K562 (cell line): ENCODE measurements around the gene CDKN2B. TPM values are rescaled to one million over a fixed set of nuclear protein-coding genes. Genes with fewer than 3 reads are reported as not detected.

ENCODE experiments used
- ATAC-seq: fragments of 200-7000 bp; cut with Tn5 transposase; 3 replicates; pipeline ENCODE4 v1.9.1; 2020; ENCODE audit warnings: moderate library complexity
- BruUV-seq: library from RNA; stranded (reverse); fragments of 400-500 nt; replicated peaks from 2 replicates; lab custom pipeline; 2021; lab: Mats Ljungman, UMichigan
- CTCF ChIA-PET: fragments of 300-600 bp; formaldehyde crosslinking; extraction: SDS; loops from one replicate; lab custom pipeline; 2021; ENCODE audit warnings: low intra/inter-chr PET ratio; lab: Yijun Ruan, JAX
- POLR2A ChIA-PET: fragments of 300-600, 350-650 bp; sonication (Branson Sonifier 250); formaldehyde crosslinking; extraction: SDS; loops from one replicate; lab custom pipeline; 2021; ENCODE audit warnings: antibody characterized with exemption, inconsistent platforms; lab: Yijun Ruan, JAX
- DNase-seq, 4 experiments: peaks; one replicate each; pipeline versions ENCODE4 v3.0.0 to v3.0.0-alpha.2; 2011 to 2018; ENCODE audit warnings: low spot score in 3 of 4, mixed read lengths in 3 of 4; ENCODE audit errors: extremely low read depth in 1 of 4
- FAIRE-seq: peaks from 2 replicates; lab custom pipeline; 2011; peaks lifted over from hg19 to GRCh38; lab: Jason Lieb, UNC
- H2AFZ ChIP-seq: 2 replicates; pipeline ENCODE4 v1.6.0; 2011; ENCODE audit warnings: low read depth, low read length, control low read depth, inconsistent platforms
- H3K27ac ChIP-seq: fragments of 200-600 bp; 3 replicates; pipeline ENCODE4 v1.8.0; 2011; ENCODE audit warnings: low read depth, mild to moderate bottlenecking, control low read depth, inconsistent platforms, low read length, moderate library complexity, mixed read lengths; ENCODE audit errors: extremely low read depth
- H3K27me3 ChIP-seq, 2 experiments: fragments of 300-600 bp in 1 of 2; 2 replicates in 1 of 2; 3 replicates in 1 of 2; pipeline versions ENCODE4 v1.6.0 to v1.8.0; 2011; ENCODE audit warnings: inconsistent platforms in 2 of 2, low read length in 2 of 2, mild to moderate bottlenecking in 1 of 2, mixed read lengths in 1 of 2, moderate library complexity in 1 of 2; ENCODE audit not compliant: control insufficient read depth in 2 of 2, insufficient read depth in 2 of 2
- H3K36me3 ChIP-seq: fragments of 300-600 bp; 3 replicates; pipeline ENCODE4 v1.8.0; 2011; ENCODE audit warnings: mild to moderate bottlenecking, low read length, inconsistent platforms; ENCODE audit not compliant: control insufficient read depth, insufficient read depth
- H3K4me1 ChIP-seq, 2 experiments: fragments of 200-600 bp in 1 of 2; replicated peaks in 1 of 2; 2 replicates in 1 of 2; 3 replicates in 1 of 2; pipeline versions ENCODE4 v1.5.1 to v1.8.0; 2011; ENCODE audit warnings: inconsistent platforms in 2 of 2, low read length in 2 of 2, mild to moderate bottlenecking in 1 of 2, mixed read lengths in 1 of 2, moderate library complexity in 1 of 2; ENCODE audit not compliant: control insufficient read depth in 2 of 2, insufficient read depth in 2 of 2
- H3K4me2 ChIP-seq: 2 replicates; pipeline ENCODE4 v1.6.1; 2011; ENCODE audit warnings: low read length, control low read depth, inconsistent platforms, mixed read lengths; ENCODE audit not compliant: insufficient read depth
- H3K4me3 ChIP-seq: fragments of 200-600 bp; sonication (generic), shearing (Covaris generic); 2 replicates; pipeline ENCODE4 v1.5.1; 2016; ENCODE audit warnings: control low read depth, inconsistent platforms
- H3K79me2 ChIP-seq: fragments of 200-600 bp; 3 replicates; pipeline ENCODE4 v1.8.0; 2011; ENCODE audit warnings: low read length, inconsistent platforms; ENCODE audit not compliant: control insufficient read depth, insufficient read depth
- H3K9ac ChIP-seq, 2 experiments: 2 replicates each; pipeline versions ENCODE4 v1.6.0 to v1.6.1; 2011; ENCODE audit warnings: low read depth in 2 of 2, low read length in 2 of 2, control low read depth in 1 of 2, inconsistent platforms in 1 of 2, mild to moderate bottlenecking in 1 of 2, mixed read lengths in 1 of 2; ENCODE audit not compliant: insufficient read depth in 1 of 2
- H3K9me1 ChIP-seq: one replicate; pipeline ENCODE4 v1.6.0; 2011; ENCODE audit warnings: inconsistent platforms, mild to moderate bottlenecking, low read length, moderate library complexity; ENCODE audit not compliant: control insufficient read depth, insufficient read depth
- H3K9me3 ChIP-seq: replicated peaks from 2 replicates; pipeline ENCODE4 v1.5.1; 2011; ENCODE audit warnings: low read depth, low read length, inconsistent platforms; ENCODE audit not compliant: control insufficient read depth, insufficient read depth
- H4K20me1 ChIP-seq: replicated peaks from 2 replicates; pipeline ENCODE4 v1.6.1; 2011; ENCODE audit warnings: low read length, inconsistent platforms, mixed read lengths; ENCODE audit not compliant: control insufficient read depth, insufficient read depth
- BCLAF1 ChIP-seq, 2 experiments: fragments of 450-650 bp in 1 of 2; IDR thresholded peaks; 2 replicates each; pipeline ENCODE4 v1.6.1; 2011 to 2017; ENCODE audit warnings: low read depth in 2 of 2, antibody characterized with exemption in 1 of 2, borderline replicate concordance in 1 of 2, low read length in 1 of 2, mild to moderate bottlenecking in 1 of 2, mixed read lengths in 1 of 2; ENCODE audit not compliant: control insufficient read depth in 1 of 2
- ZNF347 ChIP-seq: fragments of 450-650 bp; formaldehyde crosslinking; IDR thresholded peaks from 2 replicates; pipeline ENCODE4 v1.4.0; 2020; ENCODE audit warnings: low read depth, mild to moderate bottlenecking, moderate library complexity
- ZNF408 ChIP-seq: fragments of 250-450 bp; sonication (Bioruptor Pico); IDR thresholded peaks from 2 replicates; pipeline ENCODE4 v1.4.0; 2020; ENCODE audit warnings: low read depth, mild to moderate bottlenecking, moderate library complexity
- ZNF75A ChIP-seq: fragments of 450-650 bp; formaldehyde crosslinking; IDR thresholded peaks from 2 replicates; pipeline ENCODE4 v1.4.0; 2020; ENCODE audit warnings: mild to moderate bottlenecking
- WGBS: fragments of 100-300 bp; shearing (Covaris generic); methylation state at CpG from one replicate; pipeline ENCODE4 v1.1.6; 2016; ENCODE audit warnings: low coverage, mixed read lengths; ENCODE audit not compliant: insufficient coverage; ENCODE audit errors: missing lambda C conversion rate; 5-methylcytosine and 5-hydroxymethylcytosine counted together
- in situ Hi-C: fragments of 300-500 bp; cut with MboI; formaldehyde crosslinking; loops from 4 replicates; pipeline ENCODE4 v1.15.0; 2018; ENCODE audit warnings: inconsistent platforms, mixed read lengths
- intact Hi-C: fragments of 100-400 bp; cut with micrococcal nuclease; formaldehyde crosslinking; loops from 2 replicates; pipeline ENCODE4 v1.14.2; 2022
- polyA plus RNA-seq, 8 experiments: library from polyadenylated mRNA; depleted of rRNA in 4 of 8; stranded (reverse) in 5 of 8; unstranded in 3 of 8; fragments of >200 nt; fragmentation: Nextera tagmentation in 2 of 8; fragmentation: Illumina TruSeq in 1 of 8; extraction: Ambion mirVana in 2 of 8; extraction: Trizol in 1 of 8; gene quantifications; 2 replicates each; pipeline versions ENCODE4 v1.2.1 to v1.2.3, GENCODE V29; 2011 to 2014; ENCODE audit warnings: inconsistent platforms in 1 of 8, missing spikeins in 1 of 8
- total RNA-seq, 7 experiments: library from RNA; depleted of rRNA in 6 of 7; stranded (reverse); fragments of >200 nt in 6 of 7; fragmentation: Illumina TruSeq in 2 of 7; extraction: Trizol in 2 of 7; gene quantifications; 2 replicates each; pipeline versions ENCODE4 v1.2.1 to v1.2.3, GENCODE V29; 2011 to 2021; ENCODE audit warnings: low replicate concordance in 1 of 7

The CDKN2B gene
- total and polyA plus RNA-seq, 9 of the 15 experiments (the other 6 are each of a cell fraction or from before 2014, with no cell fraction given) = not detected

- no peak for TF ChIP-seq BCLAF1 (IDR thresholded peaks at IDR 0.05; ENCODE audit: borderline replicate concordance in 1 of 2, control insufficient read depth in 1 of 2, low read depth in 2 of 2, low read length in 1 of 2)
Observed at GRCh38 chr9:22055090-22055489, 46.0 kb upstream of the CDKN2B start (continued).

- Histone ChIP-seq H2AFZ (no peak overlapping the region), H3K9ac (no peak overlapping the region), H3K9me3 (no peaks in the 10 kb centered on the region), H3K9me1 (no peaks in the 10 kb centered on the region), H3K36me3 (no peaks in the 10 kb centered on the region), H4K20me1 (no peaks in the 10 kb centered on the region), H3K4me2 (no peak overlapping the region), H3K79me2 (no peaks in the 10 kb centered on the region), H3K4me1 (no peaks in the 10 kb centered on the region), H3K27ac (no peak overlapping the region), H3K4me3 (no peak overlapping the region), H3K27me3 (no peaks in the 10 kb centered on the region)
- in situ Hi-C loops (no loop called here), intact Hi-C loops (no loop called here)
- ATAC-seq = no peak
- no peak for FAIRE-seq
- WGBS = no CpG with 5 or more reads among the region's 2 CpGs
- DNase-seq = no peak
- BruUV-seq = no TSS peak
- no peak for TF ChIP-seq ZNF75A (CRISPR knock-in tag)
- no peak for TF ChIP-seq ZNF347
- no peak for TF ChIP-seq ZNF408 (CRISPR knock-in tag)
- ChIA-PET CTCF (no interaction called here), POLR2A (no interaction called here)
Observed at GRCh38 chr9:22054529-22054928, 45.4 kb upstream of the CDKN2B start.
